ENCODE data around the gene ETV5.
A peak's percentile ranks its signal among the peaks of the same experiment; 100 is the strongest.
"Not testable (repeated sequence)": the region's sequence is repeated elsewhere in the genome, so short reads cannot be mapped to it uniquely, and the experiment has no call there.

Gene ETV5

DNA sequence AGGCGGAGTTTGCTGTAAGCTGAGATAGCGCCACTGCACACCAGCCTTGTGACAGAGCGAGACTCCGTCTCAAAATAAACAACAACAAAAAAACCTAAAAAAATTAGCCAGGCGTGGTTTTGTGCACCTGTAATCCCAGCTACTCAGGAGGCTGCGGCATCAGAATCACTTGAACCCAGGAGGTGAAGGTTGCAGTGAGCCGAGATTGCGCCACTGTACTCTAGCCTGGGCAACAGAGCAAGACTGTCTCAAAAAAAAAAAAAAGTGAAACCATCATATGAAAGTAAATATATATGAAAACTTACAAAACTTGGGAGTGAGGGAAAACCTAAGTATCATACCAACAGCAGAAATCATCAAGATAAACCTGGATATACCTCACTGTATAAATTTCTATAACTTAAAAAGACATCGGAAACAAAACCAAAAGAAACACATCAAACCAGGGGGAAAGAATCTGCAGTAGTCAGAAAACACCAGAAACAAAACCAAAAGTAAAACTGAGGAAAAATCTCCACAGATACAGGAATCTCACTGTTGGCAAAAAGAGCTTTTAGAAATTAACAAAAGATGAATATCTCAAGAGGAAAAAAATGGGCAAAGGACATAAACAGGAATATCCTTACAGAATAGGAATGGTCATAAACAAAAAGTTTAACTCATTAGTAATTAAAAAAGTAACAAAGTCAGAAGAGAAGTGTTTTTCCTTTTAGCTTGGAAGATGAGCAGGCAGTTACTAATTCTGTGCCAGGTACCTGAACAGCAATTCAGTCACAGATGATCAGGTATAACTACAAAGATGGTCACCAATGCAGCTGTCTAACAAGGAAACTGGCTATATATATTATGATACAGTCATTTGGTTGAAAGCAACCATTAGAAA is 41.3 kb downstream of the ETV5 start:
- no peak for DNase-seq (ENCODE audit: low read depth)

- peak; percentile 6 for DNase-seq (ENCODE audit: low read depth)
Measured at GRCh38 chr3:186060222-186060621, 48.7 kb downstream of the ETV5 start.

DNA sequence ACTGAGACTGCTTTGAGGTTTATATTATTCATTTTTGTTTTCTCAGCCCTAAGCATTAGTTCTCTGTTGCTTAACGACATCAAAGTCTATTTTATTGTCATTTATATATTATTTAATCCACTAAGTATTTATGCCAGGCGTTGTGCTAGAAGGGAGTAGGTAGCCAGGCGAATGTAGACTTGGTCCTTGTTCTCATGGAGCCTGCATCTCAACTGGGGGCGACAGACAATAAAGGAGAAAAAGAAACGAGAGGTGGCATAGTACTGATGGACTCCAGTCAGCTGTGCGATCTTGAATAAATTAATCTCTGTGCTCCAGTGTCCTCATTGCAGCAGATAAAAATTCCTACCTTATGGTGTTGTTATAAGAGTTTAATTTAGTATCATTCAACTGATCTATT is 49.7 kb downstream of the ETV5 start:
- DNase-seq (ENCODE audit: low read depth), result no peak

DNA sequence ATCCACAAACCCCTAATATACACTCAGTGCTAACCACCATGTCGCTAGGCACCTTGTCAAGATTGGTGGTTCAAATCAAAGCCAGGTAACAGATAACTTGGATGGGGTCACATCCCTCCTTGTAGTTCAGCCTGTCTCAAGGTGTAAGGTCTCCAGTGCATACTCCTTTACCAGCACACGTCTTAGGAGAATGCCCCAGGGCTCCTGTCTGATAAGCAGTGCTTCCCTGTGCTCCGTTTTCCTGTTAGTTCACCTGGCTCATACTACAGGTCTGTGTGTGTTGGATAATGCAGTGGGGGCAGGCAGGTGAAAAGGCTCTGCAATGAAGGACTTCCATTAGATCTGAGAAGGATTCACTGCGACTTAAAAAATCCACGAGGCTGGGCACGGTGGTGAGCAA is 50.7 kb downstream of the ETV5 start:
- DNase-seq (ENCODE audit: low read depth), result no peak

DNA sequence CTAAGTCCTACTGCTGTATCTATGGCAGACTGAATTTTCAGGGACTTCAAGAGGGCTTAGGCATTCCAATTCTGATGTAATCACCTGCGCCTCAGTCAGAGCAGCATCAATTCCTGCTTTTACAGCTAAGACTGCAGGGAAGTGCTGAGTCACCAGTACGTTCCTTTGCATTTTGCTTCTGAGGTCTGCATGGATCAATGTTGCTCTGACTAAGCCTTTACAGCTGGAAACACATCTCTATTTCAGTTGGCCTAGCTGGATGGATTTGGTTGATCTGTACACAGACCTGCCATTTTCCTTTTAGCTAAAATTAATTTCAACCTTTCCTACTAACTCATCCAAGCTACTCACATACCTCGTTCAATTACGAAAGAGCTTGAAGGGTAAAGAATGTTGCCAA is 51.3 kb downstream of the ETV5 start:
- DNase-seq (ENCODE audit: low read depth), result no peak

- no peak for DNase-seq (ENCODE audit: low read depth)
Measured at GRCh38 chr3:186054792-186055352, 54.0 kb downstream of the ETV5 start.

DNA sequence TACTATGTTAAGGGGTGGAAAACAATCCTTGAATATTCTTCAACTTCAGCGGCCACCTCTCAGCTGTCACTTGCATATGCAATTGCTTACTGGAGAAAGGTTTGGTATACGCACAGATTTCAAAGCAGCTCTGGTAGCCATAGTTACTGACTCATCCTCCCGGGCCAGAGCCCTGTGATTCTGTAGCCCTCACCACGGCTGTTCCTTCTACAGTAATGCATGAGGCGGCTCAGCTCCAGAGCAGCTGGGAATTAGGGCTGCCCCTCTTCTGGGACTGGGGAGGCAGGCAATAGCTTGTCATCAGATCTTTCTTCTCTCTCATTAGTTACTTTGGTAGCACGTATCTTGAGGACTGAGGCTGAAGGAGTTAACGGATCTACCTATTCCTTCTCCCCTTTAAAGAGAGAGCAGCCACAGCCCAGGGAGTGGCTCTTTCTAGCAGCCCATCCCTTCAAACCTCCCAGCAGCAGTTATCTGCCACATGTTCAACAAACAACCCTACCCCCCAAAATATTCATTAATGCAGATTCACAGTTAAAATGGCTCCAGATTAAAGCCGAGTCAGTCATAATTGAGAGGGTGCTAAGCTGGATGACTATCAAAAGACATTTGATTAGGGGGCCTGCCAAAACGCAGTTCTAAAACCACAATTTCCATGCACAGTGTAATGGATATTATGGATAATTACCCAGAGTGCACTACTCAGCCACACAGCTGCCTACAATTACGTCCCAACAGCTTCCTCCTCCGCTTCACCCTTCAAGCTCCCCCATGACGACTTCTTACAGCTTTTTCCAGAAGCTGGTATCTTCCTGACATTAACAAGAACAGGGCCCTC is 54.7 kb downstream of the ETV5 start:
- no peak for DNase-seq (ENCODE audit: low read depth)

GRCh38 chr3:186052096-186052840 is 56.6 kb downstream of the ETV5 start:
- no peak for DNase-seq (ENCODE audit: low read depth)

DNA sequence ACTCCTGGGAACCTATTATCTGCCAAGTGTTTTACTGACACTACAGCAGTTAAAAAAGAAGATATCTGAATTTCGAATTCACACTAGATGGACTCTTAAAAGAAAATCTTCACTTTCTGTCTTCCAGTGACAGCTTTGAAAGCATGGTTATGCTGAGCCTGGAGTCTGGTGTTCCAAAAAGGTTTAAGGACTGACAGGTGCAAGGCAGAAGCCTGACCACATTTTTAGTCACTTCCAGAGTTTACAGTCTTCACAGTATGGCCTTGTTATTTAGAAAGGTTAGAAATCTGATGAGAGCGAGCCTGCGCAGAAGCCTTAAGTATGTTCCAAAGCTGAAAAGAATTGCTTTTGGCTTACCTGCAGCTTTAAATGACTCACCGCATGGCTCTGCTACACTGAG is 59.9 kb downstream of the ETV5 start:
- DNase-seq (ENCODE audit: low read depth), result no peak

DNA sequence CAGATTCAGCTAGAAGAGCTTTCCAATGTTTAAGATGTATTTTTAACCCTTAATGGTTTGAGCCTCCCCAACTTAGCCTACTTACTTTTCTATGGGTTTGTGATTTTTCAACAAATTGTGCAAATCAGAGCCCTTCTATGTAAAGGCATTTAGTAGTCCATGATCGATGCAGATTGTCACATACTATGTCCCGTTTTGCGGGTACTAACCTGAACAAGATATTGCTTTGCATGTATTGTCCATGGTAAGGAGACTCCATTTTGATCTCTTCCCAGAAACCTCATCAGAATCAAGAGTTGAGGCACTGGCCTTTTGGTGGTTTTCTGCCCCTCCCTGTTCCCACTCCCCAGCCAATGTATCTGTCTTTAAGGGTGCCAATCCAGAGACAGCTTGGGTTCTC is 60.8 kb downstream of the ETV5 start:
- no peak for DNase-seq (ENCODE audit: low read depth)

DNA sequence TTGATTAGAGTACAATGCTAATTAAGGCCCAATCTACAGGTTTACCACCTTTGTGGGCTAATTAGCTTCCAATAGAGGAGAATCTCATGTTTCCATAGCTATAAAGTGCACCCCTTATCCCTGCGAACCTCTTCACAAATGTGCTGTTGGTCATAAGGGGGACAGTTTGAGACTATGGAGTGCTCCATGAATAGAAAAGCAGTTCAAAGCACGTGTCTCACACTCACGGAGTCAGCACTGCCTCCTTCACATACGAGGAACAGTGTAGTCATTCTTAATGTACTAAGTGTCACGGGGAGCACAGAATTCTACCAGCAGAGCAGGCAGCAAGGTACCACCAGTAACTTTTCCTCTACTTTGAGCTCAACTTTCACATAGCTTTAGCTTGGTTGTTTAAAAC is 62.1 kb downstream of the ETV5 start:
- no peak for DNase-seq (ENCODE audit: low read depth)

- DNase-seq (ENCODE audit: low read depth), result no peak
Measured at GRCh38 chr3:186044968-186045367, 63.9 kb downstream of the ETV5 start.

DNA sequence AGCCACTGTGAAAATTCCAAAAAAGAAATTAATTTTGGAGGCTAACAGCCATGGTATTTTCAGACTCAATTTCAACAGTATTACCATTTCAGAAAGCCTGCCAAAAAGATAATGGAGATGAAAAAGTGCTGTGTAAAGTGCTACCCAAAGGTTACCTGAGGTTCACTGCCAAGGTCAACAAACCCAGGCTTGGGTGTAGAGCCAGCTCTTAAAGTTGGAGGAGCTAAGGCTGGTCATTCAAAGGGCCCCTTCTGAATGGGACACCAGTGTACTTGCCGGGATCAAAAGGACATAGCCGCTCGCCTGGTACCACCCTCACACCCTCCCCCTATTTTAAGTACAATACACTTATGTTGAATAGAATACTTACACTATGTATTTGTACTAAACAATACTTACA is 64.5 kb downstream of the ETV5 start:
- DNase-seq (ENCODE audit: low read depth), result no peak

- no peak for DNase-seq (ENCODE audit: low read depth)
Measured at GRCh38 chr3:186042521-186043202, 66.2 kb downstream of the ETV5 start.

DNA sequence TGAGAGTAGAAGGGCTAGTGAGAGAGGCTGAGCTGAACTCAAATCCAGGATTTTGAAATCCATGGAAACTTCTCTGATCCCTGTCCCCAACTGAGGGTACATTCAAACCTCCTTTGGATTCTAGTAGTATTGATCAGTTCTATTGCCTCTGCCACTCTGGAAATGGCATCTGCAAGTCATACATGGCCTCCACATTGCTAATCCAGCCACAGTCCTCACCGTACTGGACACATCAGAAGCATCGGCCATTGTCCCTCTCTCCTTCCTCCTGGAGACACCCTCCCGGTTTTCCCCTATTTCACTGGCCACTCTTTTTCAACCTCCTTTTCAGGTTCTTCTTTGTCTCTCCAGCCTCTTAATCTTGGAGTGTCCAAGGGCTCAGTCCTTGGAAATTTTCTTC is 66.9 kb downstream of the ETV5 start:
- DNase-seq (ENCODE audit: low read depth), result no peak

- no peak for DNase-seq (ENCODE audit: low read depth)
Measured at GRCh38 chr3:186038360-186038759, 70.5 kb downstream of the ETV5 start.

GRCh38 chr3:186035277-186035676 is 73.6 kb downstream of the ETV5 start:
- no peak for DNase-seq (ENCODE audit: low read depth)

- DNase-seq (ENCODE audit: low read depth), result no peak
Measured at GRCh38 chr3:186032321-186032720, 76.6 kb downstream of the ETV5 start.

GRCh38 chr3:186025993-186026392 is 82.9 kb downstream of the ETV5 start:
- DNase-seq (ENCODE audit: low read depth), result not testable (repeated sequence)

DNA sequence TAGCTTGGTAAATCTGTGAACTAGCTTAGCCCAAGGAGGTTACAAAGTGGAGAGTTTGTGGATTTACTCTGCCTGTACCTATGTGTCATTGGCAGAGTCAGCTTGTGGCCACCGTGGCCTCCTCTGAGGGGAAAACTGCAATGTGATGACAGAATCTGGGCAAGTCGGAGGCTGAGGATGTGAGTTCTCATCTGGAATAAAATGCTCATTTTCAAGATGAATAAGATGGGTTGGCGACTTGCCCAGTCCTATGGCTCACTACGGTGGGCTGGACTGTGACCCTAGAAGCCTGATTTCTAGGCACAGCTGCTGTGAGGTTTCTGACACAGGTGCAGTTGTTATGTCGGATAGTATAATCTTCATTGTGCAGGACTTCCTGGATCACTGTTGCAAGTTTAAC is 83.7 kb downstream of the ETV5 start:
- peak; percentile 26 for DNase-seq (ENCODE audit: low read depth)

GRCh38 chr3:186024210-186024609 is 84.7 kb downstream of the ETV5 start:
- DNase-seq (ENCODE audit: low read depth), result no peak

DNA sequence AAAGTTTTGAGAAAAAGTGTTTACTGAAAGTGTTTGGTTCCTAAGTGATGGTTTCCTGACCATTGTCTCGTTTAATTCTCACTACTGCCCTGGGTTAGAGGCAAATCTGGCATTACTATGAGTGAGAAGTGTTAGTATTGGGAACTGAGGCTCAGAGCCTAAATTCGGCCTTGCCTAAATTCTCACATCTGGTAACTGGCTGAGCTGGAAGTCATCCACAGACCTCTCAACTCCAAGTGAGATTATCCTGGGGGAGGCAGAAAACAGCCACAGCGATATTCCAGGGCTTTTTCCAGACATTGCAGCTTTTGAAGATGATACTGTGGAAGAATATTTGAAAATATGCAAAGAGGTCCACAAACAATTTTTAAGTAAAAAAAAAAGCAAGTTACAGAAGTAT is 86.0 kb downstream of the ETV5 start:
- no peak for DNase-seq (ENCODE audit: low read depth)
